Stimulated activated CD8-positive, alpha-beta memory T cell treated with anti-CD3 and anti-CD28 coated beads, Interleukin-12 subunit alpha, Interleukin-12 subunit beta, amount 100 ng/mL, for 24 hours (primary cell): ENCODE results near the gene KIAA1671.
A peak's percentile ranks its signal among the peaks of the same experiment; 100 is the strongest.

Source experiments
- DNase-seq: peaks from one replicate; pipeline ENCODE4 v3.0.0-alpha.2; 2020; ENCODE audit errors: extremely low read depth

Gene KIAA1671

GRCh38 chr22:25039754-25040153 is 87.2 kb downstream of the KIAA1671 start:
- no peak for DNase-seq

GRCh38 chr22:25045159-25045558 is 92.6 kb downstream of the KIAA1671 start:
- DNase-seq: no peak

- DNase-seq: no peak
These were observed 95.6 kb downstream of the KIAA1671 start for GRCh38 chr22:25048071-25048470.

GRCh38 chr22:25048659-25049647 is 96.4 kb downstream of the KIAA1671 start:
- peak; percentile 47 for DNase-seq

GRCh38 chr22:25049770-25050169 is 97.3 kb downstream of the KIAA1671 start:
- no peak for DNase-seq

- DNase-seq: no peak
These were observed 98.0 kb downstream of the KIAA1671 start for GRCh38 chr22:25050566-25050965.

GRCh38 chr22:25051073-25051472 is 98.6 kb downstream of the KIAA1671 start:
- DNase-seq: no peak

- no peak for DNase-seq
These were observed 99.6 kb downstream of the KIAA1671 start for GRCh38 chr22:25051983-25052710.

GRCh38 chr22:25053153-25053805 is 100.8 kb downstream of the KIAA1671 start:
- DNase-seq: no peak

GRCh38 chr22:25054943-25055511 is 102.5 kb downstream of the KIAA1671 start:
- DNase-seq: no peak

- DNase-seq: no peak
These were observed 104.7 kb downstream of the KIAA1671 start for GRCh38 chr22:25057013-25057881.

- DNase-seq: no peak
These were observed 106.9 kb downstream of the KIAA1671 start for GRCh38 chr22:25059438-25059837.

GRCh38 chr22:25060522-25061071 is 108.1 kb downstream of the KIAA1671 start:
- no peak for DNase-seq

GRCh38 chr22:25061134-25061533 is 108.6 kb downstream of the KIAA1671 start:
- no peak for DNase-seq

GRCh38 chr22:25061605-25062376 is 109.3 kb downstream of the KIAA1671 start:
- no peak for DNase-seq

GRCh38 chr22:25062386-25063085 is 110.0 kb downstream of the KIAA1671 start:
- DNase-seq: no peak

- no peak for DNase-seq
These were observed 112.5 kb downstream of the KIAA1671 start for GRCh38 chr22:25064894-25065560.

GRCh38 chr22:25066861-25067435 is 114.4 kb downstream of the KIAA1671 start:
- no peak for DNase-seq
